Trophoblast cell (in vitro differentiated cells and primary cell): ENCODE results near the gene TNFSF15.

Experiments used
- DNase-seq, 2 donors: peaks; one replicate each; pipeline ENCODE4 v3.0.0-alpha.2; 2016
- H2AFZ ChIP-seq: 2 replicates; pipeline ENCODE4 v1.6.1; 2013; ENCODE audit warnings: low read length, moderate library complexity, mild to moderate bottlenecking; ENCODE audit not compliant: insufficient read depth, poor library complexity
- H2AK5ac ChIP-seq: 2 replicates; pipeline ENCODE4 v1.6.1; 2013; ENCODE audit warnings: mild to moderate bottlenecking, low read length
- H2BK120ac ChIP-seq: 2 replicates; pipeline ENCODE4 v1.6.1; 2013; ENCODE audit warnings: low read length, mild to moderate bottlenecking, moderate library complexity; ENCODE audit not compliant: insufficient read depth, poor library complexity
- H2BK12ac ChIP-seq: 2 replicates; pipeline ENCODE4 v1.6.1; 2013; ENCODE audit warnings: mild to moderate bottlenecking, low read length, moderate library complexity
- H2BK5ac ChIP-seq: 2 replicates; pipeline ENCODE4 v1.6.1; 2013; ENCODE audit warnings: low read length, low read depth, moderate library complexity, mild to moderate bottlenecking; ENCODE audit not compliant: poor library complexity
- H3K14ac ChIP-seq: 2 replicates; pipeline ENCODE4 v1.6.1; 2013; ENCODE audit warnings: mild to moderate bottlenecking, low read length
- H3K18ac ChIP-seq: 2 replicates; pipeline ENCODE4 v1.6.1; 2013; ENCODE audit warnings: mild to moderate bottlenecking, low read length
- H3K23ac ChIP-seq: 2 replicates; pipeline ENCODE4 v1.6.1; 2013; ENCODE audit warnings: low read length
- H3K27ac ChIP-seq: 2 replicates; pipeline ENCODE4 v1.5.1; 2013; ENCODE audit warnings: low read depth, mild to moderate bottlenecking, inconsistent platforms, low read length, moderate library complexity
- H3K27me3 ChIP-seq: 2 replicates; pipeline ENCODE4 v1.6.1; 2013; ENCODE audit warnings: inconsistent platforms, mild to moderate bottlenecking, low read length, moderate library complexity; ENCODE audit not compliant: insufficient read depth
- H3K36me3 ChIP-seq, 2 experiments: 1 replicate in 1 of 2; 2 replicates in 1 of 2; pipeline ENCODE4 v1.6.1; 2013; ENCODE audit warnings: low read length in 2 of 2, mild to moderate bottlenecking in 2 of 2, moderate library complexity in 1 of 2; ENCODE audit not compliant: insufficient read depth in 2 of 2, control insufficient read depth in 1 of 2
- H3K4ac ChIP-seq: 2 replicates; pipeline ENCODE4 v1.6.1; 2013; ENCODE audit warnings: low read depth, mild to moderate bottlenecking, low read length, moderate library complexity
- H3K4me1 ChIP-seq, 2 experiments: 1 replicate in 1 of 2; 2 replicates in 1 of 2; pipeline ENCODE4 v1.6.1; 2013; ENCODE audit warnings: low read length in 2 of 2, mild to moderate bottlenecking in 2 of 2, moderate library complexity in 1 of 2; ENCODE audit not compliant: insufficient read depth in 2 of 2, control insufficient read depth in 1 of 2
- H3K4me2 ChIP-seq: 2 replicates; pipeline ENCODE4 v1.6.1; 2013; ENCODE audit warnings: inconsistent platforms, mild to moderate bottlenecking, low read length, moderate library complexity
- H3K4me3 ChIP-seq: 2 replicates; pipeline ENCODE4 v1.5.1; 2013; ENCODE audit warnings: mild to moderate bottlenecking, low read depth, low read length, inconsistent platforms
- H3K79me1 ChIP-seq: one replicate; pipeline ENCODE4 v1.6.1; 2013; ENCODE audit warnings: low read length
- H3K79me2 ChIP-seq: 2 replicates; pipeline ENCODE4 v1.6.1; 2013; ENCODE audit warnings: low read length, mild to moderate bottlenecking; ENCODE audit not compliant: control insufficient read depth, insufficient read depth, poor library complexity
- H3K9ac ChIP-seq: 2 replicates; pipeline ENCODE4 v1.6.1; 2013; ENCODE audit warnings: mild to moderate bottlenecking, low read length
- H3K9me3 ChIP-seq: 2 replicates; pipeline ENCODE4 v1.6.1; 2013; ENCODE audit warnings: low read depth, mild to moderate bottlenecking, control low read depth, inconsistent platforms, low read length; ENCODE audit not compliant: insufficient read depth
- H4K12ac ChIP-seq: 2 replicates; pipeline ENCODE4 v1.6.1; 2013; ENCODE audit warnings: low read depth, mild to moderate bottlenecking, low read length, moderate library complexity
- H4K8ac ChIP-seq: 2 replicates; pipeline ENCODE4 v1.6.1; 2013; ENCODE audit warnings: low read depth, mild to moderate bottlenecking, low read length, moderate library complexity
- H4K91ac ChIP-seq: one replicate; pipeline ENCODE4 v1.6.1; 2013; ENCODE audit warnings: low read depth, mild to moderate bottlenecking, low read length, moderate library complexity
- WGBS: extraction: QIAGEN DNeasy Blood & Tissue Kit; methylation state at CpG from one replicate; pipeline ENCODE4 v1.1.7; 2013; ENCODE audit warnings: missing lambda C conversion rate; ENCODE audit not compliant: insufficient read length, insufficient coverage; ENCODE audit errors: extremely low coverage; 5-methylcytosine and 5-hydroxymethylcytosine counted together

TNFSF15 gene

GRCh38 chr9:114756920-114757319, 48.9 kb downstream of the TNFSF15 start:
- Histone ChIP-seq H3K4me1 (no peaks in the 10 kb centered on the region), H3K18ac (no peak overlapping the region), H3K23ac (no peak overlapping the region), H3K9ac (no peak overlapping the region), H3K14ac (no peak overlapping the region), H3K4ac (no peak overlapping the region), H2BK5ac (no peak overlapping the region), H2AK5ac (no peak overlapping the region), H2BK120ac (no peak overlapping the region), H3K9me3 (no peaks in the 10 kb centered on the region), H3K27ac (no peak overlapping the region), H2AFZ (no peak overlapping the region), H3K27me3 (no peaks in the 10 kb centered on the region), H3K4me3 (no peak overlapping the region), H4K91ac (no peak overlapping the region), H3K79me1 (no peaks in the 10 kb centered on the region), H3K4me2 (no peak overlapping the region), H4K8ac (no peak overlapping the region), H4K12ac (no peak overlapping the region), H3K79me2 (no peaks in the 10 kb centered on the region), H2BK12ac (no peak overlapping the region), H3K36me3 (no peaks in the 10 kb centered on the region)
- DNase-seq: no peak

- H3K9ac ChIP-seq: no peak overlapping the region
- H4K91ac ChIP-seq: no peak overlapping the region
- no peak overlapping the region for H3K4me3 ChIP-seq
- no peaks in the 10 kb centered on the region for H3K79me1 ChIP-seq
- no peak for DNase-seq
- no peak overlapping the region for H4K8ac ChIP-seq
- H3K4me1 ChIP-seq: no peaks in the 10 kb centered on the region
- no peak overlapping the region for H2AFZ ChIP-seq
- no peaks in the 10 kb centered on the region for H3K27me3 ChIP-seq
- no peak overlapping the region for H3K4ac ChIP-seq
- H3K18ac ChIP-seq: no peak overlapping the region
- H3K27ac ChIP-seq: no peak overlapping the region
- H3K14ac ChIP-seq: no peak overlapping the region
- H4K12ac ChIP-seq: no peak overlapping the region
- no peaks in the 10 kb centered on the region for H3K79me2 ChIP-seq
- no peaks in the 10 kb centered on the region for H3K36me3 ChIP-seq
- no peak overlapping the region for H2BK12ac ChIP-seq
- H3K23ac ChIP-seq: no peak overlapping the region
- no peak overlapping the region for H2BK5ac ChIP-seq
- no peak overlapping the region for H3K4me2 ChIP-seq
- H2BK120ac ChIP-seq: no peak overlapping the region
- no peaks in the 10 kb centered on the region for H3K9me3 ChIP-seq
- no peak overlapping the region for H2AK5ac ChIP-seq
- no CpG with 5 or more reads among the region's 3 CpGs for WGBS
Observed at GRCh38 chr9:114754581-114754980, 51.3 kb downstream of the TNFSF15 start.

- DNase-seq: no peak
- no peaks in the 10 kb centered on the region for H3K79me2 ChIP-seq
- no peaks in the 10 kb centered on the region for H3K79me1 ChIP-seq
- no peak overlapping the region for H2AFZ ChIP-seq
- H3K9ac ChIP-seq: no peak overlapping the region
- H3K4ac ChIP-seq: no peak overlapping the region
- no peak overlapping the region for H3K14ac ChIP-seq
- H3K23ac ChIP-seq: no peak overlapping the region
- H2BK120ac ChIP-seq: no peak overlapping the region
- no peaks in the 10 kb centered on the region for H3K9me3 ChIP-seq
- H4K91ac ChIP-seq: no peak overlapping the region
- H3K18ac ChIP-seq: no peak overlapping the region
- H4K12ac ChIP-seq: no peak overlapping the region
- no peak overlapping the region for H2BK12ac ChIP-seq
- no peak overlapping the region for H3K4me3 ChIP-seq
- H3K4me2 ChIP-seq: no peak overlapping the region
- H3K27me3 ChIP-seq: no peaks in the 10 kb centered on the region
- H2AK5ac ChIP-seq: no peak overlapping the region
- WGBS: no CpG with 5 or more reads among the region's 2 CpGs
- no peak overlapping the region for H2BK5ac ChIP-seq
- no peaks in the 10 kb centered on the region for H3K36me3 ChIP-seq
- H3K4me1 ChIP-seq: peaks cover 0 to 2% of the 10 kb centered on the region in 2 experiments
- no peak overlapping the region for H3K27ac ChIP-seq
- no peak overlapping the region for H4K8ac ChIP-seq
Observed at GRCh38 chr9:114746591-114747346, 59.1 kb downstream of the TNFSF15 start.

DNA sequence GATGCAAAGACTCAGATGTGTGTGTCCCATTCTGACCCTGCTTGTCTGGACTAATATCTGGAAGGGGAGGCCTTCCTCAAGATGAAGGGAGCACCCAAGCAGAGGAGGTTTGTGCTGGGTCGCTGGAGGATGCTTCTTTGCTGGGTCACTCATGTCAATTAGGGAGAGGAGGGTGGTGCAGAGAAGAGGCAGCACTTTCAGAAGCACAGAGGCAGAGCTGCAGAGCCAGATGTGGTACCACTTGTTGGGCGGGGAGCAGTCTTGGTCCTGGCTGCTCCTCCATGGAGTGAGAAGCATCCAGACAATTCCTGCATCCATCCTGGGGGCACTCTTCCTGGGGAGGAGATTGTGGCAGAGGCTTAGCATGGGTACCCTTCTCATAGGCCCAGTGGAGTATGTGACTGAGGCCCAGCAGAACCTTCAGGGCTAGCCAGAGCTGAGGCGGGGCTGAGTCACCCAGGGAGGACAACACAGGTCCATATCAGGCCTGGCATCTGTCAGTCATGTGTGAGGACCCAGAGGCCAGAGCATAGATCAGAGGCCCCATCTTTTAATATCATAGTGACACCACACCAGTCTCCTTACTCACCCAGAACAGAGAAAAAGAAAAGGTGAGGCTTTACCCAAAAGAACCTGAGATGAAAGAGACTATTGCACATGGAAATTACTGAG, 59.8 kb downstream of the TNFSF15 start:
- H4K12ac ChIP-seq: no peak overlapping the region
- no peak overlapping the region for H2AFZ ChIP-seq
- H2BK120ac ChIP-seq: no peak overlapping the region
- no peak overlapping the region for H3K4me2 ChIP-seq
- H3K4me3 ChIP-seq: no peak overlapping the region
- no peak overlapping the region for H3K4ac ChIP-seq
- H4K91ac ChIP-seq: no peak overlapping the region
- H3K27me3 ChIP-seq: no peaks in the 10 kb centered on the region
- H4K8ac ChIP-seq: no peak overlapping the region
- no peak overlapping the region for H3K23ac ChIP-seq
- no peaks in the 10 kb centered on the region for H3K79me1 ChIP-seq
- H3K4me1 ChIP-seq: peaks cover 0 to 2% of the 10 kb centered on the region in 2 experiments
- H2AK5ac ChIP-seq: no peak overlapping the region
- no peak overlapping the region for H2BK5ac ChIP-seq
- DNase-seq: no peak
- H3K9me3 ChIP-seq: no peaks in the 10 kb centered on the region
- H2BK12ac ChIP-seq: no peak overlapping the region
- no peaks in the 10 kb centered on the region for H3K79me2 ChIP-seq
- no peaks in the 10 kb centered on the region for H3K36me3 ChIP-seq
- H3K14ac ChIP-seq: no peak overlapping the region
- H3K18ac ChIP-seq: no peak overlapping the region
- no peak overlapping the region for H3K27ac ChIP-seq
- no peak overlapping the region for H3K9ac ChIP-seq
- no CpG with 5 or more reads among the region's 3 CpGs for WGBS
